ENCODE data around the gene TPMT.

DNA sequence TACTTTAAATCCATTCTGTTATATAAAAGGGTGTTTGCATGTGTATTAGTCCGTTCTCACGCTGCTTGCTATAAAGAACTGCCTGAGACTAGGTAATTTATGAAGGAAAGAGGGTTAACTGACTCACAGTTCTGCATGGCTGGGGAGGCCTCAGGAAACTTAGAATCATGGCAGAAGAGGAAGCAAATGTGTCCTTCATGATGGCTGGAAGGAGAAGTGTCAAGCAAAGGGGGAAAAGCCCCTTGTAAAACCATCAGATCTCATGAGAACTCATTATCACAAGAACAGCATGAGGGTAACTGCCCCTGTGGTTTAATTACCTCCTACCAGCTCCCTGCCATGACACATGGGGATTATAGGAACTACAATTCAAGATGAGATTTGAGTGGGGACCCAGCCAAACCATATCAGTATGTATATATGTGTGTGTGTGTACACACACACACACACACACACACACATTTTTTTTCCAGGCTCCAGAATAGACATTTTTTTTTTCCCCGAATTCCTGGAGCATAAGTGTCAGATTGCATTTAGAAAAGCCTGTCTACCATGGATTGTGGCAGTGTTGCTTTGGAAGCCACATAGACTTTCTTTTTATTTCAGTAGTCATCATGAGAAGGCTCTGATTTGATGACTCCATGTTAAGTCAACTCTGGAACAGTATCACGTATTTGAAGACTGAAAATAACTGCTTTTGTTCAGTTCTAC is 31.8 kb upstream of the TPMT start:
- TF ChIP-seq, protein P1, sequence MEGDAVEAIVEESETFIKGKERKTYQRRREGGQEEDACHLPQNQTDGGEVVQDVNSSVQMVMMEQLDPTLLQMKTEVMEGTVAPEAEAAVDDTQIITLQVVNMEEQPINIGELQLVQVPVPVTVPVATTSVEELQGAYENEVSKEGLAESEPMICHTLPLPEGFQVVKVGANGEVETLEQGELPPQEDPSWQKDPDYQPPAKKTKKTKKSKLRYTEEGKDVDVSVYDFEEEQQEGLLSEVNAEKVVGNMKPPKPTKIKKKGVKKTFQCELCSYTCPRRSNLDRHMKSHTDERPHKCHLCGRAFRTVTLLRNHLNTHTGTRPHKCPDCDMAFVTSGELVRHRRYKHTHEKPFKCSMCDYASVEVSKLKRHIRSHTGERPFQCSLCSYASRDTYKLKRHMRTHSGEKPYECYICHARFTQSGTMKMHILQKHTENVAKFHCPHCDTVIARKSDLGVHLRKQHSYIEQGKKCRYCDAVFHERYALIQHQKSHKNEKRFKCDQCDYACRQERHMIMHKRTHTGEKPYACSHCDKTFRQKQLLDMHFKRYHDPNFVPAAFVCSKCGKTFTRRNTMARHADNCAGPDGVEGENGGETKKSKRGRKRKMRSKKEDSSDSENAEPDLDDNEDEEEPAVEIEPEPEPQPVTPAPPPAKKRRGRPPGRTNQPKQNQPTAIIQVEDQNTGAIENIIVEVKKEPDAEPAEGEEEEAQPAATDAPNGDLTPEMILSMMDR (IDR thresholded peaks at IDR 0.05) = no peak
- TF ChIP-seq POLR2A (IDR thresholded peaks at IDR 0.05) = no peak
